GM12878 (cell line): ENCODE measurements around the gene RUNX3. TPM values are rescaled to one million over a fixed set of nuclear protein-coding genes. Genes with fewer than 3 reads are reported as not detected.

ENCODE experiments used
- ATF7 ChIP-seq: fragments of 450-650 bp; IDR thresholded peaks from 2 replicates; pipeline ENCODE4 v1.6.1; 2016; ENCODE audit warnings: low read depth, mild to moderate bottlenecking
- BACH1 ChIP-seq: fragments of 450-650 bp; IDR thresholded peaks from 2 replicates; pipeline ENCODE4 v1.6.1; 2017; ENCODE audit warnings: mild to moderate bottlenecking, borderline replicate concordance
- CBX3 ChIP-seq: fragments of 200-600 bp; sonication (generic); IDR thresholded peaks from 2 replicates; pipeline ENCODE4 v1.6.1; 2016; ENCODE audit warnings: low read depth, borderline replicate concordance
- CHD4 ChIP-seq: fragments of 200-600 bp; sonication (generic); IDR thresholded peaks from 2 replicates; pipeline ENCODE4 v1.6.1; 2016; ENCODE audit warnings: mild to moderate bottlenecking
- CREB1 ChIP-seq: IDR thresholded peaks from 2 replicates; pipeline ENCODE4 v1.6.1; 2012; ENCODE audit warnings: low read depth, mild to moderate bottlenecking, inconsistent platforms
- EGR1 ChIP-seq, 2 experiments: IDR thresholded peaks; 1 replicate in 1 of 2; 2 replicates in 1 of 2; pipeline ENCODE4 v1.6.1; 2011 to 2012; ENCODE audit warnings: low read depth in 2 of 2, low read length in 2 of 2, borderline replicate concordance in 1 of 2, mild to moderate bottlenecking in 1 of 2, moderate library complexity in 1 of 2
- ETV6 ChIP-seq, 2 experiments: fragments of 450-650 bp in 1 of 2; IDR thresholded peaks in 1 of 2; conservative IDR thresholded peaks in 1 of 2; 2 replicates each; pipeline ENCODE4 v1.6.1; 2014; ENCODE audit warnings: antibody characterized with exemption in 1 of 2, borderline replicate concordance in 1 of 2, low read depth in 1 of 2, mild to moderate bottlenecking in 1 of 2, moderate library complexity in 1 of 2
- HDAC2 ChIP-seq: fragments of 200-600 bp; sonication (generic); IDR thresholded peaks from 2 replicates; pipeline ENCODE4 v1.6.1; 2017
- IKZF1 ChIP-seq: fragments of 450-650 bp; conservative IDR thresholded peaks from 2 replicates; pipeline ENCODE4 v1.6.1; 2017; ENCODE audit warnings: antibody characterized with exemption, mild to moderate bottlenecking
- JUNB ChIP-seq: IDR thresholded peaks from 2 replicates; pipeline ENCODE4 v1.6.1; 2016; ENCODE audit warnings: antibody characterized with exemption, mild to moderate bottlenecking
- NBN ChIP-seq: fragments of 450-650 bp; IDR thresholded peaks from 2 replicates; pipeline ENCODE4 v1.6.1; 2016
- NRF1 ChIP-seq: conservative IDR thresholded peaks from 2 replicates; pipeline ENCODE4 v1.6.1; 2011; ENCODE audit warnings: mild to moderate bottlenecking, low read depth, low read length, improper control_type of control experiment
- PBX3 ChIP-seq: IDR thresholded peaks from 2 replicates; pipeline ENCODE4 v1.6.1; 2011; ENCODE audit warnings: mild to moderate bottlenecking, low read depth, low read length, moderate library complexity; ENCODE audit not compliant: insufficient replicate concordance
- POLR2A ChIP-seq: IDR thresholded peaks from 2 replicates; pipeline ENCODE4 v1.6.1; 2011; ENCODE audit warnings: low read depth, mild to moderate bottlenecking, low read length
- RAD21 ChIP-seq: IDR thresholded peaks from 2 replicates; pipeline ENCODE4 v1.6.1; 2011; ENCODE audit warnings: mild to moderate bottlenecking, low read depth, low read length, moderate library complexity; ENCODE audit not compliant: insufficient read depth
- RELB ChIP-seq: fragments of 450-650 bp; IDR thresholded peaks from 2 replicates; pipeline ENCODE4 v1.6.1; 2017; ENCODE audit warnings: low read depth, mild to moderate bottlenecking, moderate library complexity
- REST ChIP-seq: IDR thresholded peaks from 2 replicates; pipeline ENCODE4 v1.6.1; 2012; ENCODE audit warnings: mild to moderate bottlenecking, low read depth, low read length
- RUNX3 ChIP-seq: IDR thresholded peaks from 2 replicates; pipeline ENCODE4 v1.6.1; 2012; ENCODE audit warnings: low read length, inconsistent platforms
- SREBF2 ChIP-seq: IDR thresholded peaks from 2 replicates; pipeline ENCODE4 v1.6.1; 2012; ENCODE audit warnings: mild to moderate bottlenecking, low read length
- SUZ12 ChIP-seq: fragments of 200-600 bp; sonication (generic); IDR thresholded peaks from one replicate; pipeline ENCODE4 v1.6.1; 2018; ENCODE audit warnings: antibody characterized with exemption, mild to moderate bottlenecking; ENCODE audit not compliant: unreplicated experiment
- TAF1 ChIP-seq: IDR thresholded peaks from 2 replicates; pipeline ENCODE4 v1.6.1; 2011; ENCODE audit warnings: mild to moderate bottlenecking, low read depth, low read length, borderline replicate concordance
- TCF7 ChIP-seq: IDR thresholded peaks from 2 replicates; pipeline ENCODE4 v1.6.1; 2014; ENCODE audit warnings: antibody characterized with exemption, borderline replicate concordance
- ZNF274 ChIP-seq: IDR thresholded peaks from one replicate; pipeline ENCODE4 v1.8.0; 2011; ENCODE audit not compliant: insufficient read length, insufficient read depth
- polyA plus RNA-seq, 11 experiments: library from polyadenylated mRNA; depleted of rRNA in 4 of 11; unstranded in 6 of 11; stranded (reverse) in 5 of 11; fragments of >200 nt; fragmentation: Nextera tagmentation in 4 of 11; fragmentation: Illumina TruSeq in 1 of 11; extraction: Ambion mirVana in 4 of 11; extraction: Trizol in 1 of 11; gene quantifications; 1 replicate in 1 of 11; 2 replicates in 10 of 11; pipeline versions ENCODE4 v1.2.1 to v1.2.3, GENCODE V29; 2011 to 2016; ENCODE audit warnings: inconsistent platforms in 2 of 11, missing spikeins in 2 of 11, low read depth in 1 of 11
- total RNA-seq, 4 experiments: library from RNA; depleted of rRNA in 3 of 4; stranded (reverse); fragments of >200 nt in 3 of 4; fragmentation: Illumina TruSeq in 1 of 4; extraction: Trizol in 1 of 4; gene quantifications; 2 replicates each; pipeline versions ENCODE4 v1.2.1 to v1.2.3, GENCODE V29; 2013 to 2021

The RUNX3 gene
- total and polyA plus RNA-seq, 10 of the 15 experiments (the other 5 are each of a cell fraction or from before 2014, with no cell fraction given), result 19.0 to 151 (median 31.4) TPM

GRCh38 chr1:24930260-24931145 lies at the start of gene RUNX3 (continued):
- TF ChIP-seq NRF1, result no peak
- peak in 1 of 2 experiments; percentile 35; a peak in 1 of 3 replicates for TF ChIP-seq EGR1 (IDR thresholded peaks at IDR 0.05; ENCODE audit: borderline replicate concordance in 1 of 2, low read depth in 2 of 2, low read length in 2 of 2)
- TF ChIP-seq CBX3, result no peak
- TF ChIP-seq SREBF2, result no peak
- TF ChIP-seq RUNX3, result no peak
- TF ChIP-seq TCF7, result no peak
- TF ChIP-seq ZNF274, result no peak
- no peak for TF ChIP-seq SUZ12
- TF ChIP-seq HDAC2, result no peak
- peak; percentile 21; the same call in 1 of the 2 replicates for TF ChIP-seq BACH1
- TF ChIP-seq RELB, result 0 out of 2 replicates have a peak, but pooled peaks have one; percentile 27
- peak; percentile 95 for TF ChIP-seq PBX3
- TF ChIP-seq TAF1, result peak; percentile 86; the same call in 1 of the 2 replicates
- no peak for TF ChIP-seq ATF7
- 0 out of 2 replicates have a peak, but pooled peaks have one; percentile 46 for TF ChIP-seq NBN
- no peak for TF ChIP-seq CHD4
- TF ChIP-seq ETV6 (conservative IDR thresholded peaks at IDR 0.05 in 1 of 2, IDR thresholded peaks at IDR 0.05 in 1 of 2; ENCODE audit: borderline replicate concordance in 1 of 2, low read depth in 1 of 2), result peak in 1 of 2 experiments; percentile 38; a peak in 1 of 4 replicates
- no peak for TF ChIP-seq RAD21
- TF ChIP-seq JUNB, result no peak
- TF ChIP-seq IKZF1, result peak; percentile 44; the same call in 1 of the 2 replicates
- TF ChIP-seq CREB1, result no peak
- peak; percentile 11; the same call in 1 of the 2 replicates for TF ChIP-seq POLR2A
- no peak for TF ChIP-seq REST
